Heart right ventricle (tissue), 16 donors: ENCODE measurements around the gene ELN. TPM values are rescaled to one million over a fixed set of nuclear protein-coding genes. Genes with fewer than 3 reads are reported as not detected.

Experiments used
- ATAC-seq, 8 donors: fragments of 200-7000 bp; cut with Tn5 transposase; one replicate each; pipeline ENCODE4 v1.9.1; 2020; ENCODE audit warnings: mild to moderate bottlenecking in 8 of 8, moderate library complexity in 8 of 8, moderate number of reproducible peaks in 1 of 8
- DNase-seq, 2 donors: peaks; one replicate each; pipeline ENCODE4 v3.0.0-alpha.2; 2020
- H3K27ac ChIP-seq, 10 donors: fragments of 200-600 bp; sonication (generic) in 2 of 10; one replicate each; pipeline versions ENCODE4 v1.5.0 to v1.8.0; 2020 to 2022; ENCODE audit warnings: mild to moderate bottlenecking in 3 of 10
- H3K27me3 ChIP-seq, 7 donors: fragments of 200-600 bp; one replicate each; pipeline ENCODE4 v1.8.0; 2021 to 2022; ENCODE audit warnings: mild to moderate bottlenecking in 2 of 7
- H3K36me3 ChIP-seq, 9 donors: fragments of 200-600 bp; sonication (generic) in 1 of 9; one replicate each; pipeline versions ENCODE4 v1.5.0 to v1.8.0; 2020 to 2022; ENCODE audit warnings: mild to moderate bottlenecking in 2 of 9
- H3K4me1 ChIP-seq, 9 donors: fragments of 200-600 bp; sonication (generic) in 1 of 9; one replicate each; pipeline versions ENCODE4 v1.5.0 to v1.8.0; 2020 to 2022; ENCODE audit warnings: mild to moderate bottlenecking in 4 of 9
- H3K4me3 ChIP-seq, 10 donors: fragments of 200-600 bp; sonication (generic) in 2 of 10; one replicate each; pipeline versions ENCODE4 v1.5.0 to v1.8.0; 2020 to 2022; ENCODE audit warnings: mild to moderate bottlenecking in 7 of 10, moderate library complexity in 2 of 10
- H3K9me3 ChIP-seq, 11 donors: fragments of 200-600 bp in 10 of 11; sonication (generic) in 2 of 11; one replicate each; pipeline versions ENCODE4 v1.5.0 to v1.8.0; 2013 to 2022; ENCODE audit warnings: mild to moderate bottlenecking in 2 of 11, control low read depth in 1 of 11, moderate library complexity in 1 of 11
- WGBS, 2 donors: extraction: QIAGEN DNeasy Blood & Tissue Kit; methylation state at CpG; one replicate each; pipeline ENCODE4 v1.1.7; 2013; ENCODE audit warnings: inconsistent platforms in 1 of 2; 5-methylcytosine and 5-hydroxymethylcytosine counted together
- intact Hi-C, 10 donors: fragments of 100-400 bp; cut with DNase I; formaldehyde crosslinking; loops; one replicate each; pipeline versions ENCODE4 v1.11.1 to v1.14.2; 2022
- polyA plus RNA-seq, 2 donors: library from polyadenylated mRNA; stranded (reverse); fragments of 200-250 nt; gene quantifications; one replicate each; pipeline ENCODE4 v1.2.3, GENCODE V29; 2013
- total RNA-seq, 10 donors: library from RNA; stranded (reverse); fragmentation: NEBNext Ultra II Directional in 3 of 10; extraction: Animal tissue kit (Norgen Biotek cat#: 25700) in 3 of 10; gene quantifications; one replicate each; pipeline versions ENCODE4 v1.2.1 to v1.2.4, GENCODE V29; 2021 to 2023
- TF ChIP-seq, protein P1 (sequence below), 9 donors: fragments of 200-600 bp; sonication (generic) in 2 of 9; IDR thresholded peaks; one replicate each; pipeline versions ENCODE4 v1.5.0 to v1.8.0; 2021 to 2022; ENCODE audit warnings: antibody characterized with exemption in 9 of 9, mild to moderate bottlenecking in 5 of 9, moderate library complexity in 1 of 9
- donor health status: Arrhythmogenic right ventricular cardiomyopathy.
- donor health status: ischemic (EF 13 %, LVEDD 7.1; RV severe dilation, severe dysfunction).
- donor health status: healthy with polysubstance abuse.
- donor health status: DM: no; HTN: yes; CAD: no.
- donor health status: DM: no; HTN: no; CAD: no.
- donor health status: ischemic (EF 25% LVEDD 6.9; RV normal size, moderate dysfunction).
- donor health status: ischemic (EF 25% LVEDD 5.7; RV mildly dilated, moderate dysfunction).
- donor health status: healthy.
- donor health status: DM: yes; HTN: yes; CAD: no.
- donor health status: Ischemic cardiomyopathy.
- donor health status: ischemic (EF 35%, LVEDD 5.7; RV mildly dilated, moderate dysfunction).
- donor health status: nonischemic (EF 11% LVEDD 7.7; RV severe dilation, severe dysfunction).
- donor health status: DM: yes; HTN: yes; CAD: no.
- donor health status: PGD.
- donor health status: ischemic (EF 29% LVEDD 5.4; RV normal size, mild dysfunction).
- donor health status: nonischemic (EF 23%, LVEDD 6.1; RV moderate dilation, normal function).

ELN gene
- total and polyA plus RNA-seq, 12 donors: 14.2 to 99.8 (median 31.8) TPM

GRCh38 chr7:74033372-74034311 lies 5.7 kb downstream of the ELN start:
- Histone ChIP-seq H3K4me3 (peak overlapping the region in 6 of 10 donors; percentile 0 to 39 (median 18)), H3K27ac (peak overlapping the region; percentile 57 to 92 (median 78)), H3K36me3 (peaks cover 0 to 39% (median 0%) of the 10 kb centered on the region in 9 donors), H3K27me3 (peaks cover 0 to 22% (median 0%) of the 10 kb centered on the region in 7 donors), H3K9me3 (no peaks in the 10 kb centered on the region), H3K4me1 (peaks cover 12 to 85% (median 29%) of the 10 kb centered on the region in 9 donors)
- intact Hi-C loops: loop anchor here in 1 of 10 donors (5.0 kb wide), 2 partner anchors 49 to 141 kb away; partner anchors contain the start of gene LIMK1
- TF ChIP-seq, protein P1, sequence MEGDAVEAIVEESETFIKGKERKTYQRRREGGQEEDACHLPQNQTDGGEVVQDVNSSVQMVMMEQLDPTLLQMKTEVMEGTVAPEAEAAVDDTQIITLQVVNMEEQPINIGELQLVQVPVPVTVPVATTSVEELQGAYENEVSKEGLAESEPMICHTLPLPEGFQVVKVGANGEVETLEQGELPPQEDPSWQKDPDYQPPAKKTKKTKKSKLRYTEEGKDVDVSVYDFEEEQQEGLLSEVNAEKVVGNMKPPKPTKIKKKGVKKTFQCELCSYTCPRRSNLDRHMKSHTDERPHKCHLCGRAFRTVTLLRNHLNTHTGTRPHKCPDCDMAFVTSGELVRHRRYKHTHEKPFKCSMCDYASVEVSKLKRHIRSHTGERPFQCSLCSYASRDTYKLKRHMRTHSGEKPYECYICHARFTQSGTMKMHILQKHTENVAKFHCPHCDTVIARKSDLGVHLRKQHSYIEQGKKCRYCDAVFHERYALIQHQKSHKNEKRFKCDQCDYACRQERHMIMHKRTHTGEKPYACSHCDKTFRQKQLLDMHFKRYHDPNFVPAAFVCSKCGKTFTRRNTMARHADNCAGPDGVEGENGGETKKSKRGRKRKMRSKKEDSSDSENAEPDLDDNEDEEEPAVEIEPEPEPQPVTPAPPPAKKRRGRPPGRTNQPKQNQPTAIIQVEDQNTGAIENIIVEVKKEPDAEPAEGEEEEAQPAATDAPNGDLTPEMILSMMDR (IDR thresholded peaks at IDR 0.05): no peak
- WGBS, 2 donors: 28 to 29% methylated on average over 33 to 37 of the region's 37 CpGs
- ATAC-seq (peak; percentile 70 to 89 (median 77)), DNase-seq (peak; percentile 77 to 86)

- Histone ChIP-seq H3K36me3 (peaks cover 0 to 75% (median 0%) of the 10 kb centered on the region in 9 donors), H3K9me3 (no peaks in the 10 kb centered on the region), H3K4me3 (no peak overlapping the region), H3K4me1 (peaks cover 12 to 62% (median 25%) of the 10 kb centered on the region in 9 donors), H3K27ac (peak overlapping the region in 5 of 10 donors; percentile 46 to 72 (median 57)), H3K27me3 (peaks cover 0 to 3% (median 0%) of the 10 kb centered on the region in 7 donors)
- ATAC-seq (peak in 5 of 8 donors; percentile 10 to 21 (median 13)), DNase-seq (no peak)
- intact Hi-C loops: loop anchor here in 1 of 10 donors (5.0 kb wide), 1 partner anchor 145 kb away; no protein-coding TSS in a partner anchor
- TF ChIP-seq, protein P1 (IDR thresholded peaks at IDR 0.05): no peak
- WGBS, 2 donors: 73 to 81% methylated on average over 7 to 8 of the region's 8 CpGs
Measured at GRCh38 chr7:74037609-74038008, 9.6 kb downstream of the ELN start.

GRCh38 chr7:74038194-74038961 lies 10.4 kb downstream of the ELN start:
- WGBS, 2 donors: 65 to 76% methylated on average over 16 of the region's 16 CpGs
- Histone ChIP-seq H3K27me3 (peaks cover 0 to 3% (median 0%) of the 10 kb centered on the region in 7 donors), H3K27ac (peak overlapping the region in 6 of 10 donors; percentile 42 to 72 (median 54)), H3K36me3 (peaks cover 0 to 82% (median 0%) of the 10 kb centered on the region in 9 donors), H3K4me3 (no peak overlapping the region), H3K9me3 (no peaks in the 10 kb centered on the region), H3K4me1 (peaks cover 8 to 55% (median 19%) of the 10 kb centered on the region in 9 donors)
- intact Hi-C loops: loop anchor here in 1 of 10 donors (5.0 kb wide), 1 partner anchor 146 kb away; no protein-coding TSS in a partner anchor
- DNase-seq (peak in 1 of 2 donors; percentile 50), ATAC-seq (peak in 7 of 8 donors; percentile 26 to 50 (median 41))
- TF ChIP-seq, protein P1 (IDR thresholded peaks at IDR 0.05): no peak
